ENCODE measurements around the gene WFDC1. TPM values are rescaled to one million over a fixed set of nuclear protein-coding genes. Genes with fewer than 3 reads are reported as not detected.

Gene WFDC1
- total and polyA plus RNA-seq, 2 experiments from 2014 or later: 0.76 to 0.95 TPM

- Histone ChIP-seq H3K9me2 (ENCODE audit: insufficient read depth) (no peaks in the 10 kb centered on the region), H3K79me2 (replicated peaks; ENCODE audit: insufficient read depth) (no peaks in the 10 kb centered on the region), H3K27ac (ENCODE audit: low read depth) (no peak overlapping the region), H3F3A (replicated peaks; ENCODE audit: low read depth) (no peaks in the 10 kb centered on the region), H4K20me1 (replicated peaks; ENCODE audit: insufficient read depth) (no peaks in the 10 kb centered on the region), H2AFZ (peak overlapping the region; percentile 14; the same call in 1 of the 2 replicates), H3K4me1 (ENCODE audit: insufficient read depth) (no peaks in the 10 kb centered on the region), H3K4me2 (no peak overlapping the region), H3K4me3 (no peak overlapping the region), H3K27me3 (ENCODE audit: insufficient read depth) (no peaks in the 10 kb centered on the region), H3K36me3 (ENCODE audit: insufficient read depth) (no peaks in the 10 kb centered on the region)
- TF ChIP-seq REST (IDR thresholded peaks at IDR 0.05; ENCODE audit: unreplicated experiment): no peak
- TF ChIP-seq ZNF114 (CRISPR knock-in tag; IDR thresholded peaks at IDR 0.05): no peak
- TF ChIP-seq CREB1 (CRISPR knock-in tag; IDR thresholded peaks at IDR 0.05; ENCODE audit: low read depth): no peak
- TF ChIP-seq JUNB (IDR thresholded peaks at IDR 0.05; ENCODE audit: unreplicated experiment): no peak
- TF ChIP-seq EZH2 (IDR thresholded peaks at IDR 0.05; ENCODE audit: low read depth, unreplicated experiment): no peak
- no peak for TF ChIP-seq ZNF331 (CRISPR knock-in tag; IDR thresholded peaks at IDR 0.05; ENCODE audit: low read depth)
- Mint-ChIP-seq H3K9me3 (no peaks in the 10 kb centered on the region), H3K36me3 (ENCODE audit: low read depth) (no peaks in the 10 kb centered on the region), H3K4me1 (peaks cover 8% of the 10 kb centered on the region), H3K27me3 (ENCODE audit: insufficient read depth, low read depth, poor library complexity) (no peaks in the 10 kb centered on the region), H3K4me3 (no peak overlapping the region), H3K27ac (no peak overlapping the region)
- no peak for ATAC-seq
- DNase-seq (ENCODE audit: low spot score): no peak
Observed at GRCh38 chr16:84354306-84354705, 59.6 kb downstream of the WFDC1 start.

GRCh38 chr16:84355149-84355548 is 60.5 kb downstream of the WFDC1 start:
- ATAC-seq: no peak
- TF ChIP-seq EZH2phosphoT487 (IDR thresholded peaks at IDR 0.05; ENCODE audit: unreplicated experiment) (no peak), POLR2AphosphoS5 (IDR thresholded peaks at IDR 0.05; ENCODE audit: low read depth) (no peak), CREB1 (CRISPR knock-in tag; IDR thresholded peaks at IDR 0.05; ENCODE audit: low read depth) (no peak), ETS1 (IDR thresholded peaks at IDR 0.05) (no peak)
- H4K20me1 ChIP-seq (replicated peaks; ENCODE audit: insufficient read depth): no peaks in the 10 kb centered on the region

More at GRCh38 chr16:84355149-84355548, 60.5 kb downstream of the WFDC1 start:
- Mint-ChIP-seq H3K9me3 (no peaks in the 10 kb centered on the region; the same call in 2 of the 3 replicates), H3K36me3 (ENCODE audit: low read depth) (no peaks in the 10 kb centered on the region), H3K27me3 (ENCODE audit: insufficient read depth, low read depth, poor library complexity) (peaks cover 5% of the 10 kb centered on the region), H3K4me1 (peaks cover 14% of the 10 kb centered on the region), H3K27ac (no peak overlapping the region), H3K4me3 (no peak overlapping the region)
- H3K36me3 ChIP-seq (ENCODE audit: insufficient read depth): no peaks in the 10 kb centered on the region
- H3K79me2 ChIP-seq (replicated peaks; ENCODE audit: insufficient read depth): no peaks in the 10 kb centered on the region
- H3K27ac ChIP-seq (ENCODE audit: low read depth): no peak overlapping the region
- H3K4me3 ChIP-seq: no peak overlapping the region
- H2AFZ ChIP-seq: no peak overlapping the region
- no peaks in the 10 kb centered on the region; the same call in 1 of the 2 replicates for H3K4me1 ChIP-seq (ENCODE audit: insufficient read depth)
- H3F3A ChIP-seq (replicated peaks; ENCODE audit: low read depth): no peaks in the 10 kb centered on the region
- no peak overlapping the region for H3K4me2 ChIP-seq
- no peak for DNase-seq (ENCODE audit: low spot score)
- no peaks in the 10 kb centered on the region for H3K27me3 ChIP-seq (ENCODE audit: insufficient read depth)
- no peaks in the 10 kb centered on the region for H3K9me2 ChIP-seq (ENCODE audit: insufficient read depth)
